UCSD-AML1 (cell line): Measurements from ENCODE around the gene MAD1L1.

ENCODE experiments used
- DNase-seq: peaks from one replicate; lab custom pipeline; 2025; ENCODE audit not compliant: unreplicated experiment; lab: John Stamatoyannopoulos, UW

MAD1L1 gene

GRCh38 chr7:1964211-1964912 lies 268.4 kb downstream of the MAD1L1 start:
- no peak for DNase-seq

- no peak for DNase-seq
These were observed 269.2 kb downstream of the MAD1L1 start for GRCh38 chr7:1963575-1963974.

- no peak for DNase-seq
These were observed 271.0 kb downstream of the MAD1L1 start for GRCh38 chr7:1961701-1962276.

GRCh38 chr7:1959305-1959704 lies 273.4 kb downstream of the MAD1L1 start:
- no peak for DNase-seq

- no peak for DNase-seq
These were observed 275.1 kb downstream of the MAD1L1 start for GRCh38 chr7:1957471-1958225.

- no peak for DNase-seq
These were observed 275.9 kb downstream of the MAD1L1 start for GRCh38 chr7:1956611-1957470.

GRCh38 chr7:1956141-1956540 lies 276.6 kb downstream of the MAD1L1 start:
- no peak for DNase-seq

GRCh38 chr7:1954366-1955004 lies 278.3 kb downstream of the MAD1L1 start:
- DNase-seq, result no peak

GRCh38 chr7:1953199-1954190 lies 279.2 kb downstream of the MAD1L1 start:
- DNase-seq, result no peak

GRCh38 chr7:1952781-1953180 lies 280.0 kb downstream of the MAD1L1 start:
- DNase-seq, result no peak

- DNase-seq, result no peak
These were observed 280.5 kb downstream of the MAD1L1 start for GRCh38 chr7:1952169-1952760.

GRCh38 chr7:1951600-1951999 lies 281.1 kb downstream of the MAD1L1 start:
- DNase-seq, result no peak

GRCh38 chr7:1951159-1951536 lies 281.6 kb downstream of the MAD1L1 start:
- DNase-seq, result peak; percentile 11

GRCh38 chr7:1950452-1951158 lies 282.1 kb downstream of the MAD1L1 start:
- DNase-seq, result no peak

GRCh38 chr7:1950066-1950451 lies 282.7 kb downstream of the MAD1L1 start:
- no peak for DNase-seq

- DNase-seq, result no peak
These were observed 283.1 kb downstream of the MAD1L1 start for GRCh38 chr7:1949681-1950055.

GRCh38 chr7:1948887-1949680 lies 283.7 kb downstream of the MAD1L1 start:
- DNase-seq, result no peak

- DNase-seq, result no peak
These were observed 284.4 kb downstream of the MAD1L1 start for GRCh38 chr7:1948301-1948796.
